ENCODE results near the gene ARHGAP24. TPM values are rescaled to one million over a fixed set of nuclear protein-coding genes. Genes with fewer than 3 reads are reported as not detected.

The ARHGAP24 gene
- total and polyA plus RNA-seq, 2 donors from 2014 or later: 78.1 to 94.7 TPM

GRCh38 chr4:85527815-85528214, 52.9 kb downstream of the ARHGAP24 start:
- H3K36me3 ChIP-seq (ENCODE audit: control insufficient read depth in 2 of 3, insufficient read depth in 3 of 3, low read length in 3 of 3): no peaks in the 10 kb centered on the region
- H3K27me3 ChIP-seq (ENCODE audit: control insufficient read depth, insufficient read depth, low read length): no peaks in the 10 kb centered on the region
- no peak for FAIRE-seq
- no peaks in the 10 kb centered on the region for H3K9me3 ChIP-seq (ENCODE audit: control insufficient read depth in 2 of 3, insufficient read depth in 1 of 3, low read length in 3 of 3)
- no peak overlapping the region for H3K9ac ChIP-seq (ENCODE audit: low read length in 3 of 3)
- no peak for TF ChIP-seq CTCF (IDR thresholded peaks at IDR 0.05; ENCODE audit: borderline replicate concordance, extremely low read depth, insufficient read depth)
- intact Hi-C loops (cut with DNase I): no loop called here
- H3K4me3 ChIP-seq (ENCODE audit: low read length in 3 of 3): no peak overlapping the region
- no peak overlapping the region for H3K27ac ChIP-seq (ENCODE audit: low read depth in 2 of 2, low read length in 2 of 2)
- H3K4me1 ChIP-seq (ENCODE audit: control insufficient read depth in 2 of 3, insufficient read depth in 2 of 3, low read depth in 1 of 3, low read length in 3 of 3): no peaks in the 10 kb centered on the region
- DNase-seq: no peak

- Histone ChIP-seq H3K27me3 (ENCODE audit: control insufficient read depth, insufficient read depth, low read length) (no peaks in the 10 kb centered on the region), H3K9ac (ENCODE audit: low read length in 3 of 3) (no peak overlapping the region), H3K9me3 (ENCODE audit: control insufficient read depth in 2 of 3, insufficient read depth in 1 of 3, low read length in 3 of 3) (no peaks in the 10 kb centered on the region), H3K27ac (ENCODE audit: low read depth in 2 of 2, low read length in 2 of 2) (no peak overlapping the region), H3K4me1 (ENCODE audit: control insufficient read depth in 2 of 3, insufficient read depth in 2 of 3, low read depth in 1 of 3, low read length in 3 of 3) (no peaks in the 10 kb centered on the region), H3K36me3 (ENCODE audit: control insufficient read depth in 2 of 3, insufficient read depth in 3 of 3, low read length in 3 of 3) (no peaks in the 10 kb centered on the region), H3K4me3 (ENCODE audit: low read length in 3 of 3) (no peak overlapping the region)
- no peak for FAIRE-seq
- no peak for DNase-seq
- TF ChIP-seq CTCF (IDR thresholded peaks at IDR 0.05; ENCODE audit: borderline replicate concordance, extremely low read depth, insufficient read depth): no peak
- intact Hi-C loops (cut with DNase I): no loop called here
Observed at GRCh38 chr4:85531560-85532341, 56.8 kb downstream of the ARHGAP24 start.

DNA sequence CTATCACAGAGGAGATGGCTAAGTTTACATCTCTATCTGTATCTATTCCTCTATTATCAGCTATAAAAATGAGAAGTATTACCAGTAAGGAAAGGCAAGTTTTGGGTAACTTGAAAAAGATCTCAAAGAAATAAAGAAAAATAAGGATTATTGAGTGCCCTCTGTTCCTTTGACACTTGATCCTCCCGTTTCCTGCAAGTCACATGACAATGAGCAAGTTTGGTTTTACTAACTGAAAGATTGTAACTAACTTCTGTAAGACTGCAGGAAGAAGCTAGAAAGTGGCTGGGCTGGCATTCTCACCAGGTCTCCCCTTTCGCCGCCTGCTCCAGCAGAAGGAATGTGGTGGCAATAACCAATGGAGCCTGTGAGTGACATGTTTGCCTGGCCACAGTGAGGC, 59.2 kb downstream of the ARHGAP24 start:
- Histone ChIP-seq H3K4me1 (ENCODE audit: control insufficient read depth in 2 of 3, insufficient read depth in 2 of 3, low read depth in 1 of 3, low read length in 3 of 3) (no peaks in the 10 kb centered on the region), H3K36me3 (ENCODE audit: control insufficient read depth in 2 of 3, insufficient read depth in 3 of 3, low read length in 3 of 3) (no peaks in the 10 kb centered on the region), H3K4me3 (ENCODE audit: low read length in 3 of 3) (no peak overlapping the region), H3K27ac (ENCODE audit: low read depth in 2 of 2, low read length in 2 of 2) (no peak overlapping the region), H3K9ac (ENCODE audit: low read length in 3 of 3) (no peak overlapping the region), H3K27me3 (ENCODE audit: control insufficient read depth, insufficient read depth, low read length) (no peaks in the 10 kb centered on the region), H3K9me3 (ENCODE audit: control insufficient read depth in 2 of 3, insufficient read depth in 1 of 3, low read length in 3 of 3) (no peaks in the 10 kb centered on the region)
- FAIRE-seq: no peak
- intact Hi-C loops (cut with DNase I): no loop called here
- no peak for DNase-seq
- TF ChIP-seq CTCF (IDR thresholded peaks at IDR 0.05; ENCODE audit: borderline replicate concordance, extremely low read depth, insufficient read depth): no peak
